Neuronal stem cell (in vitro differentiated cells): Measurements from ENCODE around the gene ADGRL3.
A peak's percentile ranks its signal among the peaks of the same experiment; 100 is the strongest.

Experiments used
- DNase-seq: peaks from one replicate; pipeline ENCODE4 v3.0.0-alpha.2; 2013; ENCODE audit warnings: low spot score
- H2AFZ ChIP-seq: one replicate; pipeline ENCODE4 v1.6.1; 2013; ENCODE audit warnings: mild to moderate bottlenecking, low read length, inconsistent platforms
- H2AK5ac ChIP-seq: 2 replicates; pipeline ENCODE4 v1.6.1; 2013; ENCODE audit warnings: low read depth, mild to moderate bottlenecking, inconsistent platforms, low read length, moderate library complexity, mixed read lengths
- H2BK120ac ChIP-seq: 2 replicates; pipeline ENCODE4 v1.6.1; 2013; ENCODE audit warnings: low read depth, mild to moderate bottlenecking, inconsistent platforms, low read length, moderate library complexity, mixed read lengths
- H2BK12ac ChIP-seq: one replicate; pipeline ENCODE4 v1.6.1; 2013; ENCODE audit warnings: low read length, inconsistent platforms
- H2BK15ac ChIP-seq: 2 replicates; pipeline ENCODE4 v1.6.1; 2013; ENCODE audit warnings: mild to moderate bottlenecking, low read length, inconsistent platforms, mixed read lengths
- H2BK5ac ChIP-seq: one replicate; pipeline ENCODE4 v1.6.1; 2013; ENCODE audit warnings: inconsistent platforms, mild to moderate bottlenecking, low read length, moderate library complexity
- H3K14ac ChIP-seq: one replicate; pipeline ENCODE4 v1.6.1; 2013; ENCODE audit warnings: low read length, inconsistent platforms
- H3K18ac ChIP-seq: 2 replicates; pipeline ENCODE4 v1.6.1; 2013; ENCODE audit warnings: low read length, inconsistent platforms
- H3K23ac ChIP-seq: 2 replicates; pipeline ENCODE4 v1.6.1; 2013; ENCODE audit warnings: low read depth, mild to moderate bottlenecking, mixed read lengths, low read length, inconsistent platforms; ENCODE audit not compliant: poor library complexity
- H3K27ac ChIP-seq: replicated peaks from 3 replicates; pipeline ENCODE4 v1.5.1; 2013; ENCODE audit warnings: low read length, inconsistent platforms
- H3K27me3 ChIP-seq, 3 experiments: 2 replicates each; pipeline ENCODE4 v1.6.1; 2013; ENCODE audit warnings: low read length in 3 of 3, mild to moderate bottlenecking in 2 of 3, inconsistent platforms in 1 of 3, low read depth in 1 of 3, mixed read lengths in 1 of 3, moderate library complexity in 1 of 3; ENCODE audit not compliant: control insufficient read depth in 3 of 3, insufficient read depth in 3 of 3
- H3K36me3 ChIP-seq, 2 donors: replicated peaks in 1 of 2; 2 replicates each; pipeline ENCODE4 v1.6.1; 2013; ENCODE audit warnings: low read length in 2 of 2; ENCODE audit not compliant: control insufficient read depth in 2 of 2, insufficient read depth in 2 of 2
- H3K4ac ChIP-seq: 2 replicates; pipeline ENCODE4 v1.6.1; 2013; ENCODE audit warnings: inconsistent platforms, mild to moderate bottlenecking, low read length, moderate library complexity
- H3K4me1 ChIP-seq, 2 donors: 1 replicate in 1 of 2; 2 replicates in 1 of 2; pipeline ENCODE4 v1.6.1; 2013; ENCODE audit warnings: low read length in 2 of 2, low read depth in 1 of 2; ENCODE audit not compliant: control insufficient read depth in 2 of 2, insufficient read depth in 1 of 2
- H3K4me2 ChIP-seq: one replicate; pipeline ENCODE4 v1.6.1; 2013; ENCODE audit warnings: mild to moderate bottlenecking, low read length, inconsistent platforms; ENCODE audit not compliant: insufficient read depth, poor library complexity, severe bottlenecking
- H3K4me3 ChIP-seq, 2 donors: 2 replicates each; pipeline ENCODE4 v1.5.1; 2013; ENCODE audit warnings: low read length in 2 of 2, mild to moderate bottlenecking in 2 of 2, inconsistent platforms in 1 of 2, moderate library complexity in 1 of 2
- H3K79me1 ChIP-seq: one replicate; pipeline ENCODE4 v1.6.1; 2013; ENCODE audit warnings: low read depth, mild to moderate bottlenecking, inconsistent platforms, low read length, moderate library complexity
- H3K9ac ChIP-seq: one replicate; pipeline ENCODE4 v1.6.1; 2013; ENCODE audit warnings: mild to moderate bottlenecking, low read depth, low read length, inconsistent platforms; ENCODE audit not compliant: poor library complexity
- H3K9me3 ChIP-seq, 2 donors: replicated peaks in 1 of 2; 2 replicates each; pipeline versions ENCODE3 to v1.6.1; 2013; ENCODE audit warnings: low read length in 2 of 2, mild to moderate bottlenecking in 2 of 2, inconsistent platforms in 1 of 2, low read depth in 1 of 2, mixed read lengths in 1 of 2, moderate library complexity in 1 of 2; ENCODE audit not compliant: control insufficient read depth in 2 of 2, insufficient read depth in 1 of 2
- H4K8ac ChIP-seq: one replicate; pipeline ENCODE4 v1.6.1; 2013; ENCODE audit warnings: low read depth, mild to moderate bottlenecking, inconsistent platforms, low read length, moderate library complexity
- H4K91ac ChIP-seq: one replicate; pipeline ENCODE4 v1.6.1; 2013; ENCODE audit warnings: low read length, low read depth, mild to moderate bottlenecking, inconsistent platforms; ENCODE audit not compliant: poor library complexity
- WGBS, 2 donors: extraction: QIAGEN DNeasy Blood & Tissue Kit; methylation state at CpG; one replicate each; pipeline ENCODE4 v1.1.7; 2013; ENCODE audit warnings: missing lambda C conversion rate in 2 of 2, mixed read lengths in 1 of 2; ENCODE audit not compliant: insufficient read length in 2 of 2, insufficient replicate concordance in 1 of 2; ENCODE audit errors: extremely low coverage in 2 of 2; 5-methylcytosine and 5-hydroxymethylcytosine counted together

ADGRL3 gene

DNA sequence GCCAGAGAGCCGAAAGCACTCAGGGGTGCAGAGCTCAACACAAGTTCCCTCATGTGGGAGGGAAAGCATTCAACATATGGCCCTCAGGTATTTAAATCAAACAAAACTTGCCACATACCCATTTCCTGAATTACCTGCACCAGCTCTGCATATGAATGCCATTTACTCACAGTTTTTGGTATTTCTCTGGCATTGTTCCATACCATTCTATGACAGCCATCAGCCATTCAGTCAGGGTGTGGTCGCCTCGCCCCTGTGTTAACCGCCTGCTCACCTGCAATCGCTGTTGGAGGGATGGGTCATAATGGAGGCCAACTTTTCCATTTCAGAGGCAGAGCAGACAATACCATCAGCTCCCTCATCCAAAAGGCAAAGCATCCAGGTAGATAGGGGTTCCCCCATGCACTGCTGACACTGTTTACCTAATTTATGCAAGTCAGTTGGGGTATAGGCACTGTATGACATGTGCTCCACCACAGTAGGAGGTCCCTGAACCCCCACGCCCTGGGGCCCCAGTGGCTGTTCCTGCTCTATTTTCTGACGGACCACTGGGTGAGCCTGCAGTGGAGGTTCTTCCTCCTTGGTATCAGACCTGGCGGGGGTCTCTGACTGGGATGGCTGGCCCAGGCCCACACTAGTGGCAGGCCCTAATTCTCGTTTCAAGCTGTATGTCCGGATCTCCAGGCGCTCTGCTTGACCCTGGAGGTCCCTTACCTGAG lies 227.1 kb downstream of the ADGRL3 start:
- H2BK120ac ChIP-seq: no peak overlapping the region
- no peak overlapping the region for H3K23ac ChIP-seq
- peaks cover 9% of the 10 kb centered on the region for H3K79me1 ChIP-seq
- H2BK15ac ChIP-seq: no peak overlapping the region
- H3K9me3 ChIP-seq: peaks cover 6 to 19% of the 10 kb centered on the region in 2 donors
- H3K27me3 ChIP-seq: no peaks in the 10 kb centered on the region
- no peaks in the 10 kb centered on the region for H3K4me1 ChIP-seq
- H3K27ac ChIP-seq: no peak overlapping the region
- H3K36me3 ChIP-seq: peaks cover 6 to 7% of the 10 kb centered on the region in 2 donors
- H2BK5ac ChIP-seq: no peak overlapping the region
- H3K14ac ChIP-seq: no peak overlapping the region
- no peak overlapping the region for H3K18ac ChIP-seq
- no CpG with 5 or more reads among the region's 11 CpGs for WGBS, 2 donors
- no peak overlapping the region for H4K91ac ChIP-seq
- H3K9ac ChIP-seq: no peak overlapping the region
- H2AFZ ChIP-seq: no peak overlapping the region
- no peak overlapping the region for H2BK12ac ChIP-seq
- H3K4ac ChIP-seq: no peak overlapping the region
- H3K4me3 ChIP-seq: peak overlapping the region in 1 of 2 donors; percentile 0
- H2AK5ac ChIP-seq: no peak overlapping the region
- no peak overlapping the region for H3K4me2 ChIP-seq
- no peak for DNase-seq
- H4K8ac ChIP-seq: no peak overlapping the region

DNA sequence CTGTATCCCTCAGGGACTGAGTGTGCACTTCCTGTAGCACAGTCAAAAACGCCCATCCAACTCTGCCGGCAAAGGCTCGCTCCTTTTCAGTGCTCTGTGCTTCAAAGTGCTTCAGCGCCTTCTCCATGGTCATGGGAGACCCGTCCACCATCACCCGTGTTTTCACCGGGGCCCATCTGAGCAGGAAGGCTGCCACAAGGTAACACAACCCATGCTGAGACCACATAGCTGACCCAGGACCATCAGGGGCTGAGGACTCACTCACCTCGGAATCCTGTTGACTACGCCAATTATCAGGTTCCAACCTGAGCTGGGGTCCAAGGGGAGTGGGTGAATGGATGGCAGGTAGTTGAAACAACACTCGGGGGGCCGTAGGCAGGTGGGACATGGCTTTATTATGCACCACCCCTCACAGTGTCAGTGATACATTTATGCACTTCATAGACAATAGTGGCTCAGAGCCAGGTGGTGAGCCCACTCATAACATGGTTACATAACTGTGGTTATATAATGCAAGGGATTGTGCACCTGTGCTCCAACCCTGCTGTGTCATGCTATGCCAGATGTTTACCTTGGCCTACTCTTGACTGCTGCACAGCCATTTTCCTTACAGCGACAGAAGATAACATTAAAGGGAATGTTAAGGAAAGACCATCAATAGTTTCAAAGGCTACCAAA lies 227.8 kb downstream of the ADGRL3 start:
- Histone ChIP-seq H3K18ac (no peak overlapping the region), H2AFZ (no peak overlapping the region), H4K8ac (no peak overlapping the region), H3K79me1 (peaks cover 9% of the 10 kb centered on the region), H3K9ac (no peak overlapping the region), H3K4ac (no peak overlapping the region), H3K27ac (no peak overlapping the region), H3K4me1 (no peaks in the 10 kb centered on the region), H3K14ac (no peak overlapping the region), H3K27me3 (no peaks in the 10 kb centered on the region), H2BK12ac (no peak overlapping the region), H3K23ac (no peak overlapping the region), H2BK120ac (no peak overlapping the region), H3K4me3 (peak overlapping the region in 1 of 2 donors; percentile 35), H2BK5ac (no peak overlapping the region), H3K9me3 (peaks cover 6 to 17% of the 10 kb centered on the region in 2 donors), H2AK5ac (no peak overlapping the region), H4K91ac (no peak overlapping the region), H2BK15ac (no peak overlapping the region), H3K36me3 (peaks cover 6 to 7% of the 10 kb centered on the region in 2 donors), H3K4me2 (no peak overlapping the region)
- WGBS, 2 donors: no CpG with 5 or more reads among the region's 12 CpGs
- DNase-seq: no peak

DNA sequence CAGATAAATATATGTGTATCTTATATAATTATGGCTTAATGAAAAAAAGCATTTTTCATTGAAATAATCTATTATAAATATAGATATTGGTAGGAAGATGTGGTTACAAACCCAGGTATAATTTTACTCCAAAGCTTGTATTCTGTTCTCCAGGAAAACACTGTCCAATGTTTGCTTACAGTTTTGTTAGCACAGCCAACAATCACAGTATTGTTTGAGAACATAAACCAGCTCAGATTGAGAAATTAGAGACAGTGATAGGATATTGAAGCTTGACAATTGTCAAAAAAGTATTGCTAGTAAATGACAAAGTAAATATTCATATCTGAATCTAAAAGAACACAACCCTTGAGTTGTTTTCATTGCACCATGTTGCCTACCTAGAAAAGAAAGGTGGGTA lies 228.8 kb downstream of the ADGRL3 start:
- no peak overlapping the region for H2BK120ac ChIP-seq
- H2BK5ac ChIP-seq: no peak overlapping the region
- no peak overlapping the region for H3K9ac ChIP-seq
- H3K27me3 ChIP-seq: no peaks in the 10 kb centered on the region
- H4K8ac ChIP-seq: no peak overlapping the region
- H2AFZ ChIP-seq: no peak overlapping the region
- no peak overlapping the region for H2AK5ac ChIP-seq
- H3K27ac ChIP-seq: no peak overlapping the region
- H3K4me3 ChIP-seq: no peak overlapping the region
- H3K4me1 ChIP-seq: no peaks in the 10 kb centered on the region
- no peak overlapping the region for H3K4ac ChIP-seq
- no peak overlapping the region for H2BK15ac ChIP-seq
- peaks cover 9% of the 10 kb centered on the region for H3K79me1 ChIP-seq
- H3K14ac ChIP-seq: no peak overlapping the region
- no peak overlapping the region for H4K91ac ChIP-seq
- H3K18ac ChIP-seq: no peak overlapping the region
- no peak for DNase-seq
- no peak overlapping the region for H2BK12ac ChIP-seq
- H3K23ac ChIP-seq: no peak overlapping the region
- peaks cover 6 to 10% of the 10 kb centered on the region in 2 donors for H3K9me3 ChIP-seq
- peaks cover 6 to 7% of the 10 kb centered on the region in 2 donors for H3K36me3 ChIP-seq
- no peak overlapping the region for H3K4me2 ChIP-seq

DNA sequence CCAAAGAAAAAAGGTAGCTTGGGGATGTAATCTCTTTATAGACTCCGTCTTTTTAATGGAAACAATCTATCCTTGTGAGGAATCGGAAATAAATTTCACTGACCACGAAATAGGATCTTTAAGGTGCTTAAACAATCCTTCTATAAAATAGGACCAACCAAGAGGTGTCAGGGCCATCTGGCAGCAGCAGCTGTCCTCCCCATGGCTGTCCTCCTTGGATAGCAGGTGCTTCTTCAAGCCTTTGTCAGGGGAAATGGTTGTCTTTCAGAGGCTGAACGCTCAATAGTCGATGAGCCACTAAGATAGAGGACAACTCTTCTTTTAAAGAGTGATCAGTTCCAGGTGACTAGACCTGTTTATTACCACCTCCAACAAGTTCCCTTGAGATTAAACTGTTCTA lies 231.0 kb downstream of the ADGRL3 start:
- Histone ChIP-seq H3K27ac (no peak overlapping the region), H2BK120ac (no peak overlapping the region), H3K79me1 (peaks cover 2% of the 10 kb centered on the region), H3K9me3 (peaks cover 3 to 4% of the 10 kb centered on the region in 2 donors), H3K36me3 (peaks cover 4 to 6% of the 10 kb centered on the region in 2 donors), H3K18ac (no peak overlapping the region), H3K4ac (no peak overlapping the region), H3K4me3 (no peak overlapping the region), H2BK12ac (no peak overlapping the region), H3K23ac (no peak overlapping the region), H3K14ac (no peak overlapping the region), H3K9ac (no peak overlapping the region), H3K4me2 (no peak overlapping the region), H3K27me3 (no peaks in the 10 kb centered on the region), H2BK15ac (no peak overlapping the region), H2BK5ac (no peak overlapping the region), H4K8ac (no peak overlapping the region), H2AFZ (no peak overlapping the region), H2AK5ac (no peak overlapping the region), H3K4me1 (no peaks in the 10 kb centered on the region), H4K91ac (no peak overlapping the region)
- WGBS, 2 donors: no CpG with 5 or more reads among the region's 5 CpGs
- no peak for DNase-seq
